CD4-positive, CD25-positive, alpha-beta regulatory T cell (primary cell): ENCODE results near the gene ATP9B. TPM values are rescaled to one million over a fixed set of nuclear protein-coding genes. Genes with fewer than 3 reads are reported as not detected.

Experiments used
- ATAC-seq, 2 donors: fragments of 150-1000 bp; cut with Tn5 transposase; one replicate each; pipeline ENCODE4 v1.10.0; 2021; ENCODE audit warnings: low read depth in 2 of 2, moderate number of reproducible peaks in 2 of 2, moderate library complexity in 1 of 2
- DNase-seq, 3 donors: peaks; one replicate each; pipeline versions ENCODE4 v3.0.0 to v3.0.0-alpha.2; 2012 to 2022; ENCODE audit warnings: mixed read lengths in 1 of 3
- H3K27ac ChIP-seq: one replicate; pipeline ENCODE4 v1.7.0; 2013; ENCODE audit warnings: mild to moderate bottlenecking, low read length; ENCODE audit not compliant: insufficient read depth, poor library complexity, severe bottlenecking
- H3K27me3 ChIP-seq: one replicate; pipeline ENCODE4 v1.7.0; 2013; ENCODE audit warnings: low read length; ENCODE audit not compliant: control insufficient read depth, insufficient read depth
- H3K36me3 ChIP-seq: one replicate; pipeline ENCODE4 v1.7.0; 2013; ENCODE audit warnings: mild to moderate bottlenecking, low read length, moderate library complexity; ENCODE audit not compliant: control insufficient read depth, insufficient read depth
- H3K4me1 ChIP-seq: 2 replicates; pipeline ENCODE4 v1.7.0; 2013; ENCODE audit warnings: mild to moderate bottlenecking, low read length; ENCODE audit not compliant: insufficient read depth, control insufficient read depth, poor library complexity, severe bottlenecking
- H3K4me3 ChIP-seq: one replicate; pipeline ENCODE4 v1.7.0; 2013; ENCODE audit warnings: low read depth, mild to moderate bottlenecking, low read length, moderate library complexity
- H3K9me3 ChIP-seq, 2 experiments: 1 replicate in 1 of 2; 2 replicates in 1 of 2; pipeline ENCODE4 v1.7.0; 2013; ENCODE audit warnings: low read length in 2 of 2, mild to moderate bottlenecking in 1 of 2, moderate library complexity in 1 of 2; ENCODE audit not compliant: control insufficient read depth in 2 of 2
- H3K27ac Mint-ChIP-seq, 3 donors: one replicate each; pipeline ENCODE4 v1.8.0; 2020 to 2022; ENCODE audit warnings: mild to moderate bottlenecking in 3 of 3, mixed read lengths in 3 of 3, moderate library complexity in 2 of 3
- H3K27me3 Mint-ChIP-seq: one replicate; pipeline ENCODE4 v1.8.0; 2022; ENCODE audit warnings: mild to moderate bottlenecking, mixed read lengths
- H3K36me3 Mint-ChIP-seq: one replicate; pipeline ENCODE4 v1.8.0; 2020; ENCODE audit warnings: mixed read lengths
- H3K4me1 Mint-ChIP-seq, 4 donors: one replicate each; pipeline ENCODE4 v1.8.0; 2020 to 2022; ENCODE audit warnings: mixed read lengths in 4 of 4, mild to moderate bottlenecking in 1 of 4
- H3K4me3 Mint-ChIP-seq, 4 donors: one replicate each; pipeline ENCODE4 v1.8.0; 2020 to 2022; ENCODE audit warnings: mild to moderate bottlenecking in 4 of 4, mixed read lengths in 4 of 4, moderate library complexity in 3 of 4
- H3K9me3 Mint-ChIP-seq, 7 donors: one replicate each; pipeline ENCODE4 v1.8.0; 2020 to 2022; ENCODE audit warnings: mixed read lengths in 7 of 7, mild to moderate bottlenecking in 3 of 7, moderate library complexity in 2 of 7
- polyA plus RNA-seq, 4 donors: library from polyadenylated mRNA; unstranded; fragments of 300-500 nt; fragmentation: Illumina TruSeq; gene quantifications; one replicate each; pipeline ENCODE4 v1.2.3, GENCODE V29; 2021
- total RNA-seq: library from RNA; stranded (reverse); gene quantifications from one replicate; pipeline ENCODE4 v1.2.3, GENCODE V29; 2022

ATP9B gene
- total and polyA plus RNA-seq, 5 donors from 2014 or later: 14.1 to 75.3 (median 17.6) TPM

- Mint-ChIP-seq H3K36me3 (peaks cover 13% of the 10 kb centered on the region), H3K4me1 (peaks cover 24 to 82% (median 46%) of the 10 kb centered on the region in 4 donors), H3K9me3 (no peaks in the 10 kb centered on the region), H3K27ac (peak overlapping the region; percentile 94 to 100 (median 99)), H3K4me3 (peak overlapping the region; percentile 80 to 96 (median 88)), H3K27me3 (peaks cover 12% of the 10 kb centered on the region)
- peaks cover 69% of the 10 kb centered on the region for H3K4me1 ChIP-seq
- no peaks in the 10 kb centered on the region for H3K9me3 ChIP-seq
- peak overlapping the region; percentile 60 for H3K4me3 ChIP-seq
- H3K36me3 ChIP-seq: no peaks in the 10 kb centered on the region
- H3K27ac ChIP-seq: peak overlapping the region; percentile 95
- no peaks in the 10 kb centered on the region for H3K27me3 ChIP-seq
- ATAC-seq (no peak), DNase-seq (peak in 1 of 3 donors; percentile 61)
Measured at GRCh38 chr18:79402977-79403722, 334.0 kb downstream of the ATP9B start.

DNA sequence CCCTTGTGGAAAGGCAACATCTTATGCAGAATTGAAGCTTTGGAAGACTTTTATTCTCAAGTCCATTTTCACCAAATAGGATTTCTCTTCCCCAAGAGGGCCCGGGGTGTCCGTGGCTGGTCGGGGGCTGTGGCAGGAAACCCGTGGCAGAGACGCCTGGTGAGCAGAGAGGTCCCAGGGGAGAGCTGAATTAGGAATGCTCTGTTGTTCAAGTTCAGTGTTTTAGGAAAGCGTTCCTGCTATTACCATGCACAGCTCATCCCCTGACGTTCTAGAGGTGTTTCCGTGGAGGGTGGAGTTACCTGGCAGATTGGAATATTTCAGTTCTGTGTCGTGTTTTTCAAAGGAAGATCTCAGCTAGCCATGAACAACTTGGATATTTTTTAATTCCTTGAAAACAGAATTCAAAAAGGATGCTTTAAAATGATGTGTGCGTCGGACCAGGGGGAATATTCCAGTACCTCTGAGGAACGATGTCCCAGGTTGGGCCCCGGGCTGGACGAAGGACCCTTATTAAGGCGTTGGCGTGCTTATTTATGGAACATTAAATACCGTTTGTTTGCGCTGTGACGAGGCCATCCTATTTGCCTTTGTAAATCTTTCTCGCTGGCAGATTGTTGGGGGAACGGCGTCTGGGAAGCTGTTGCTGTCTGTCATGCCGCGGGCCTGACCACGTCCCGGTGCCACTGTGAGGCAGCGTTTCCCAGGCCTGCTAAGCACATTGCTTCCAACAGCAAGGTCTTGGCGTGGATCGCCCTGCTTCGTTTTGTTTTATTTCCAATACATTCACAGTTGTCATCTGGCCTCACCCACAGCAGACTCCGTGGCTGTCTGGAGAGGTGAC, 334.8 kb downstream of the ATP9B start:
- Mint-ChIP-seq H3K9me3 (no peaks in the 10 kb centered on the region), H3K36me3 (peaks cover 12% of the 10 kb centered on the region), H3K4me3 (peak overlapping the region; percentile 80 to 96 (median 88)), H3K4me1 (peaks cover 24 to 74% (median 41%) of the 10 kb centered on the region in 4 donors), H3K27me3 (peaks cover 8% of the 10 kb centered on the region), H3K27ac (peak overlapping the region; percentile 98 to 100 (median 99))
- Histone ChIP-seq H3K27me3 (no peaks in the 10 kb centered on the region), H3K36me3 (no peaks in the 10 kb centered on the region), H3K4me3 (peak overlapping the region; percentile 44), H3K27ac (peak overlapping the region; percentile 95), H3K4me1 (peaks cover 66% of the 10 kb centered on the region), H3K9me3 (no peaks in the 10 kb centered on the region)
- ATAC-seq (no peak), DNase-seq (no peak)

DNA sequence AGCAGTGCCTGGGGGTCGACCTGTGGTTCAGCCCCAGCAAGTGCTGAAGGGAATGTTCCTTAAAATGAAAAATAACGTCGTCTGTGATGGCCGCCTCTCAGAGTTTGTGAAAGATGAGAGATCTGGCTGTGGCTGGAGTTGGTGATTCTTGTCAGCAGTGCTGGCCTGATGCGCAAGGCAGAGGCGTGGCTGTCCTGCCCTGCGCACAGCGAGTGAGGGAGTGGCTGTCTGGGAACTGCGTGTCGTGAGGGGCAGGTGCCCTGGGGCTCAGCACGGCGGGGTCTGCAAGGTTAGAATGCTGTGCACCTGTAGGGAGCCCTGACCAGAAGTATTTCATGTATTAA, 335.3 kb downstream of the ATP9B start:
- Mint-ChIP-seq H3K36me3 (peaks cover 10% of the 10 kb centered on the region), H3K4me1 (peaks cover 24 to 70% (median 40%) of the 10 kb centered on the region in 4 donors), H3K27ac (peak overlapping the region; percentile 98 to 100 (median 99)), H3K9me3 (no peaks in the 10 kb centered on the region), H3K27me3 (peaks cover 4% of the 10 kb centered on the region), H3K4me3 (peak overlapping the region; percentile 80 to 96 (median 88))
- peak in 2 of 3 donors; percentile 37 to 48 for DNase-seq
- H3K4me3 ChIP-seq: peak overlapping the region; percentile 35
- H3K27me3 ChIP-seq: no peaks in the 10 kb centered on the region
- peaks cover 60% of the 10 kb centered on the region for H3K4me1 ChIP-seq
- H3K36me3 ChIP-seq: no peaks in the 10 kb centered on the region
- H3K27ac ChIP-seq: peak overlapping the region; percentile 95
- H3K9me3 ChIP-seq: no peaks in the 10 kb centered on the region
- ATAC-seq: no peak

- H3K36me3 Mint-ChIP-seq: peaks cover 10% of the 10 kb centered on the region
Measured at GRCh38 chr18:79405019-79405780, 336.0 kb downstream of the ATP9B start.

GRCh38 chr18:79405781-79406575, 336.8 kb downstream of the ATP9B start:
- H3K27me3 Mint-ChIP-seq: peaks cover 4% of the 10 kb centered on the region
- H3K9me3 Mint-ChIP-seq: no peaks in the 10 kb centered on the region
- H3K4me1 Mint-ChIP-seq: peaks cover 24 to 68% (median 40%) of the 10 kb centered on the region in 4 donors
- Histone ChIP-seq H3K9me3 (no peaks in the 10 kb centered on the region), H3K27me3 (no peaks in the 10 kb centered on the region), H3K4me3 (peak overlapping the region; percentile 73), H3K4me1 (peaks cover 59% of the 10 kb centered on the region), H3K36me3 (peaks cover 7% of the 10 kb centered on the region), H3K27ac (peak overlapping the region; percentile 95)
- peaks cover 8% of the 10 kb centered on the region for H3K36me3 Mint-ChIP-seq
- DNase-seq: peak; percentile 90 to 96 (median 94)
- ATAC-seq: peak; percentile 85 to 91
- H3K4me3 Mint-ChIP-seq: peak overlapping the region; percentile 80 to 96 (median 88)
- peak overlapping the region; percentile 98 to 100 (median 99) for H3K27ac Mint-ChIP-seq

More at GRCh38 chr18:79405019-79405780, 336.0 kb downstream of the ATP9B start:
- Histone ChIP-seq H3K27me3 (no peaks in the 10 kb centered on the region), H3K36me3 (no peaks in the 10 kb centered on the region), H3K4me1 (peaks cover 60% of the 10 kb centered on the region), H3K9me3 (no peaks in the 10 kb centered on the region), H3K27ac (peak overlapping the region; percentile 95), H3K4me3 (peak overlapping the region; percentile 62)
- Mint-ChIP-seq H3K4me1 (peaks cover 24 to 70% (median 40%) of the 10 kb centered on the region in 4 donors), H3K9me3 (no peaks in the 10 kb centered on the region), H3K27me3 (peaks cover 4% of the 10 kb centered on the region), H3K27ac (peak overlapping the region; percentile 98 to 100 (median 99)), H3K4me3 (peak overlapping the region; percentile 80 to 96 (median 88))
- ATAC-seq (no peak), DNase-seq (peak in 2 of 3 donors; percentile 25 to 55)

- H3K4me3 ChIP-seq: no peak overlapping the region
- Mint-ChIP-seq H3K27me3 (peaks cover 4% of the 10 kb centered on the region), H3K27ac (peak overlapping the region; percentile 98 to 100 (median 99)), H3K36me3 (peaks cover 7% of the 10 kb centered on the region), H3K4me1 (peaks cover 24 to 63% (median 40%) of the 10 kb centered on the region in 4 donors), H3K9me3 (no peaks in the 10 kb centered on the region), H3K4me3 (peak overlapping the region in 3 of 4 donors; percentile 24 to 91 (median 80))
- peaks cover 11% of the 10 kb centered on the region for H3K36me3 ChIP-seq
- no peaks in the 10 kb centered on the region for H3K27me3 ChIP-seq
- ATAC-seq: no peak
- H3K4me1 ChIP-seq: peaks cover 52% of the 10 kb centered on the region
- H3K9me3 ChIP-seq: no peaks in the 10 kb centered on the region
- peak overlapping the region; percentile 95 for H3K27ac ChIP-seq
- DNase-seq: no peak
Measured at GRCh38 chr18:79406708-79407107, 337.5 kb downstream of the ATP9B start.
